ENCODE measurements around the gene ACAP2. TPM values are rescaled to one million over a fixed set of nuclear protein-coding genes. Genes with fewer than 3 reads are reported as not detected.

ACAP2 gene
- total RNA-seq, 2 experiments from 2014 or later: 54.6 to 55.7 TPM

GRCh38 chr3:195226445-195226844, 216.4 kb downstream of the ACAP2 start:
- peak overlapping the region; percentile 74 for H3K27ac Mint-ChIP-seq
- H3K36me3 Mint-ChIP-seq (ENCODE audit: low read depth): peaks cover 20% of the 10 kb centered on the region
- POLR2A ChIA-PET: interaction anchor here (1.3 kb wide), 1 partner anchor 15 kb away, joined by 4 read pairs; no protein-coding TSS in a partner anchor
- peak overlapping the region; percentile 14 for H3K4me3 Mint-ChIP-seq
- peaks cover 24% of the 10 kb centered on the region for H3K4me1 Mint-ChIP-seq (ENCODE audit: low read depth)
- no peak for TF ChIP-seq CTCF (IDR thresholded peaks at IDR 0.05)
- H3K27me3 Mint-ChIP-seq: no peaks in the 10 kb centered on the region
- DNase-seq: no peak
- intact Hi-C loops (cut with micrococcal nuclease): no loop called here
- CTCF ChIA-PET: interaction anchor here (0.6 to 1.7 kb wide), 4 partner anchors 13 to 210 kb away, joined by 3 to 8 read pairs (median 4); no protein-coding TSS in a partner anchor
- peaks cover 3% of the 10 kb centered on the region for H3K9me3 Mint-ChIP-seq
- no peak for ATAC-seq

- Mint-ChIP-seq H3K36me3 (ENCODE audit: low read depth) (peaks cover 23% of the 10 kb centered on the region), H3K27ac (peak overlapping the region; percentile 13), H3K4me1 (ENCODE audit: low read depth) (peaks cover 24% of the 10 kb centered on the region), H3K27me3 (no peaks in the 10 kb centered on the region), H3K4me3 (no peak overlapping the region), H3K9me3 (peaks cover 3% of the 10 kb centered on the region)
- ChIA-PET CTCF (no interaction called here), POLR2A (no interaction called here)
- intact Hi-C loops (cut with micrococcal nuclease): no loop called here
- DNase-seq: no peak
- no peak for ATAC-seq
- no peak for TF ChIP-seq CTCF (IDR thresholded peaks at IDR 0.05)
Measured at GRCh38 chr3:195224980-195225580, 217.7 kb downstream of the ACAP2 start.

Other genes with a start within 250 kb of the ACAP2 start
- 1 to 10 TPM; 8.4 to 9.6 TPM for gene XXYLT1, start 171.9 kb downstream of the ACAP2 start, total RNA-seq
- gene PPP1R2, start 100.3 kb upstream of the ACAP2 start, total RNA-seq: 10 to 100 TPM; 86.7 to 89.0 TPM
- gene APOD, start 140.9 kb upstream of the ACAP2 start, total RNA-seq: not detected

All from activated CD8-positive, alpha-beta T cell treated with anti-CD3 and anti-CD28 coated beads for 36 hours (primary cell).